HG03103 (cell line): ENCODE measurements around the gene NPAS3.
"Not testable (repeated sequence)": the region's sequence is repeated elsewhere in the genome, so short reads cannot be mapped to it uniquely, and the experiment has no call there.

Experiments used
- ATAC-seq: cut with Tn5 transposase; IDR thresholded peaks from one replicate; pipeline ENCODE4 v1.9.1; 2021; ENCODE audit warnings: low read depth; ENCODE audit not compliant: unreplicated experiment

Gene NPAS3

GRCh38 chr14:33065634-33066033 lies 127.0 kb downstream of the NPAS3 start:
- no peak for ATAC-seq

GRCh38 chr14:33068040-33068439 lies 129.4 kb downstream of the NPAS3 start:
- no peak for ATAC-seq

DNA sequence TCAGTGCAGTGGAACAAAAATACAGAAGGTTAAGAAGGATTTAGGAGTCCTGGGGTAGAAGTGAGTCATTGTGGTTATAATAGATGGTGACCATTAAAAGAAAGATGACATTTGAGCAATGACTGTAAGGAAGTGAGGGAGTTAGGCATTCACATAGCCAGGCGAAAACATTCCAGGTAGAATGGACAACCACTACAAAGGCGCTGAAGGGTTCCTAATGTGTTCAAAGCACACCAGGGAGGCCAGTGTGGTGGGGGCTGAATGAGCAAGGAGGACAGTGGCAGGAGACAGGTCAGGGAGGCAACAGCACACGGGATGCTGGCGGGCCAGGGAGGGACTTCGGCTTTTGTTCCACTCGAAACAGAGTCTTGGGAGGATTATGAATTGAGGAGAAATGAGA lies 129.9 kb downstream of the NPAS3 start:
- no peak for ATAC-seq

GRCh38 chr14:33070475-33070874 lies 131.8 kb downstream of the NPAS3 start:
- no peak for ATAC-seq

DNA sequence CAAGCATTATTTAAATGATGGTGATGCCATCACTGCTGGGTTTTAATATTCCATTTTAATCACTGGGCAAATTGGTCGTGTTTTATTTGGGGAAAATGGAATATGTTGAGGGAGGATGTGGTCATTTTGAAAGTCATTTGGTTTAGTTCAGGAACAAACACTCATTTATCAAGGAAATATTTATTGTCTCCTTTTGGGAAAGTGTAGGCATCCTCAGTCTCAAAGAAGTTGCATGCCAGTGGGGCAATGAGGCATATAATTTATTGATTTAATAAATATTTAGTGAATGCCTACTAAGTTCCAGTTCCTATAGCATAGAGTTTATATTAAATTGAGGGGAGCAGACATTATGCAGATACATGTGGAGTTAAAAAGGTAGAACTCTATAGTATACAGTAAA lies 134.3 kb downstream of the NPAS3 start:
- no peak for ATAC-seq

DNA sequence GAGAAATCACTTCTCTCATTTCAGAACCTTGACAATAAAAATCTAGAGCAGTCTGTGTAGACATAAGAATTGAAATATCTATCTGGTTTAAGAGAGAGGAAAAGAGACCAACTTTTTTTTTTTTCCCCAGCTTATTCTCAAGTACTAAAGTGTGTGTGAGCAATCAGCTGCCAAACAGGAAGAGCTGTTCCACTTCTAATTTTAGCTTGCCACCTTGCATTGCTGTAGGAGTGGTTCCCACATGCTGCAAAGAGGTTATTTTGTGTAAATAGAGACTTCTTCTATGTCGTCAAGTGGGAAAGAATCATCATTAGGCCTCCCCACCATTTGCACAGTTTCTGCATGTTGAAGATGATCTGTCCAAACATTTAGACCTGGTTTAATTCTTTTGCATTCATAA lies 142.6 kb downstream of the NPAS3 start:
- ATAC-seq, result no peak

GRCh38 chr14:33085799-33086198 lies 147.1 kb downstream of the NPAS3 start:
- ATAC-seq, result no peak

- not testable (repeated sequence) for ATAC-seq
Measured at GRCh38 chr14:33088274-33088673, 149.6 kb downstream of the NPAS3 start.

DNA sequence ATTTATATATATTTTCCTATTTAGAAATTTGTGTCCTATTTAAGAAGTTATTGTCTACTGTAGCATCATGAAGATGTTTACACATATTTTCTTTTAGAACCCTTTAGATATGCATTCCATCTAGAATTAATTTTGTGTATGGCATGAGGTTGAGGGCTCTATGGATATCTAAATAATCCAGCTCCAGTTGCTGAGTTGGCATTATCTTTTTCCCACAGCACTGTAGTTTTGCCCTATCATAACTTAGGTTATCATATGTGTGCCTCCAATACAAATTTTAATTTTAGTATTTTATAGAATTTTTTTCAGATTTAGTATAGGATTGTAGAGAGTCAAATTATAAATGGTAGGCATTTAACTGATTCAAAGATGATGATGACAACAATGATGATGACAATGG lies 159.3 kb downstream of the NPAS3 start:
- ATAC-seq, result no peak

- no peak for ATAC-seq
Measured at GRCh38 chr14:33103489-33103888, 164.8 kb downstream of the NPAS3 start.

- no peak for ATAC-seq
Measured at GRCh38 chr14:33103966-33104365, 165.3 kb downstream of the NPAS3 start.

GRCh38 chr14:33110737-33111443 lies 172.2 kb downstream of the NPAS3 start:
- ATAC-seq, result no peak

- no peak for ATAC-seq
Measured at GRCh38 chr14:33114331-33114730, 175.7 kb downstream of the NPAS3 start.

- ATAC-seq, result no peak
Measured at GRCh38 chr14:33118668-33119067, 180.0 kb downstream of the NPAS3 start.

GRCh38 chr14:33120341-33120740 lies 181.7 kb downstream of the NPAS3 start:
- no peak for ATAC-seq

GRCh38 chr14:33120966-33121365 lies 182.3 kb downstream of the NPAS3 start:
- ATAC-seq, result no peak

DNA sequence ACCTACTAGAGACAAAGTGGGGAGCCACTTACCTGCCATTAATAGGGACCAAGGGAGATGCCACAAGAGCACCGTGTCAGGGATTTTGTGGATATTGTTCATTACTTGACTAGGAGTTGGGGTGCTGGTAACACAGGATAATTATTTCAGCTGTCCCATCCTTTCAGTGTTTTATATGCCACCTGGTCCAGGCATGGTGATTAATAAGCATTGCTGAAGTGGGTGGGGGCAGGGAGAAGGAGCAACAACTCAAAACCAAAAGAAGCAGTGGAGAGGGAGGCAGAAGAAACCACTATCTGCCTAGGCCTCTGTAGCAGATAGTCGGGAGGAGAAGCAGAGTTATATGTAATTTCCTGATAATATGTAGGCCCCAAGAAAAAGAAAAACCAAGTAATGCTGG lies 184.6 kb downstream of the NPAS3 start:
- no peak for ATAC-seq

DNA sequence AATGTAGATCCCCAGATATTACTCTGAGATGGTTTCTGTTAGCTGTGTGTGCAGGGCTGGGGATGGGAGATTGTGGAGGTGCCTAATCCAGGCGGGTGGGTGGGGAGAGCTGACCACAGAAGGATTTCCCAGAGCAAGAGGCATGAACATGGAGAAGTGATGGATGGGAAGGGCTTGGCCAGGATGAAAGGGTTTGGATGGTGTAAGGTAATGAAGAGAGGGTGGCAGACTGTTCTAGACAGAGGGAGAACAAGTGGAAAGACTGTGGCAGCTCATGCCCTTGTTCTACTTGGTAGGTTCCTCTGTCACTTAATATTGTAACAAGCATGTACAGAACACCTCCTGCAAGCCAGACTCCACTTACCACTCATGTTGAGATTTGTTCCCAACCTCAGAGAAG lies 187.8 kb downstream of the NPAS3 start:
- no peak for ATAC-seq

GRCh38 chr14:33127531-33127930 lies 188.9 kb downstream of the NPAS3 start:
- no peak for ATAC-seq

DNA sequence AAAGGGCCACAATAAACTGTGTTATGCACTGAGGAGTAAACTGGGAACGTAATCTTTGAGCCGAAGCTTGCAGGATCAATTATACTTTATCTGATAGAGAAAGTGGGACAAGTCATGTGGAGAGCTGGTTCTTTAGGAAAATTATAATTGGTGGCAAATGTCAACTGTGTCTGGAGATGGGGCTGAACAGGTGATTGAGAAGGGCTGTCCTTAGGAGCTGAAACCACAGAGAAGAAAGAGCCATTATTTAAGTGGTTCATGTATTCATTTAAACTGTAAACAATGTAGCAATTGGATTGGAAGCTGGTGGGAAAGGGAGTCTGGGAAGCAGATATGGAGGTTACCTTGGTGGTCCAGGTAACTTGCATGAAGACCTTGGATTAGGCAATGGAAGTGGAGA lies 193.1 kb downstream of the NPAS3 start:
- ATAC-seq, result no peak

- no peak for ATAC-seq
Measured at GRCh38 chr14:33134162-33134561, 195.5 kb downstream of the NPAS3 start.

DNA sequence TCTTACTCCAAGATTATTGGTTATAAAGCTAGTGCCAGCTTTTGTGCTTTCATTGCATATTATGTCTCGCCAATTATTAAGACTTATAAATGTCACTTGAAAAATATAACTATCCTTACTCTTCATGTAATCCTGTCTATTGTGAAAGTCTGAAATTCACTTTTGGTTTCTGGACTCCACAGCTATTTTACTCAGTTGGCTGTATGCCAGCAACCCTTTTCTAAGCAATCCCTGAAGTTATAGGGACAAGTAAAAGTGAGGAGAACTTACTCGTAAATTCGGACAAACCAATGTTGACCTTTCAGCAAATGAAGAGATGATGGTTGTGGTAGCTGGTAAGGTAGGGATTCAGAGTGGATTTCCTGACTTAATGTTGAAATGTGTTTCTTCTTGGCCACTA lies 196.3 kb downstream of the NPAS3 start:
- ATAC-seq, result no peak
